HFFc6 (cell line): ENCODE data around the gene PKD1. TPM values are rescaled to one million over a fixed set of nuclear protein-coding genes. Genes with fewer than 3 reads are reported as not detected.

ENCODE experiments used
- DNase-seq: peaks from one replicate; pipeline ENCODE4 v3.0.0-alpha.2; 2018
- H3K27ac Mint-ChIP-seq: 2 replicates; pipeline ENCODE4 v1.8.0; 2020; ENCODE audit warnings: mild to moderate bottlenecking, mixed read lengths
- H3K27me3 Mint-ChIP-seq: 2 replicates; pipeline ENCODE4 v1.8.0; 2021; ENCODE audit warnings: mild to moderate bottlenecking, moderate library complexity, mixed read lengths; ENCODE audit not compliant: insufficient read depth
- H3K36me3 Mint-ChIP-seq: 2 replicates; pipeline ENCODE4 v1.8.0; 2021; ENCODE audit warnings: low read depth, mixed read lengths
- H3K4me1 Mint-ChIP-seq: 2 replicates; pipeline ENCODE4 v1.8.0; 2020; ENCODE audit warnings: low read depth, mixed read lengths
- H3K4me3 Mint-ChIP-seq: 2 replicates; pipeline ENCODE4 v1.8.0; 2020; ENCODE audit warnings: mild to moderate bottlenecking, moderate library complexity, mixed read lengths
- H3K9me3 Mint-ChIP-seq: 2 replicates; pipeline ENCODE4 v1.8.0; 2020; ENCODE audit warnings: mild to moderate bottlenecking, mixed read lengths
- CTCF ChIP-seq: fragments of 200-600 bp; sonication (generic); IDR thresholded peaks from 2 replicates; pipeline ENCODE4 v1.5.0; 2021; ENCODE audit warnings: antibody characterized with exemption, mild to moderate bottlenecking
- total RNA-seq, 6 experiments: library from RNA; stranded (reverse); fragmentation: NEBNext Ultra II Directional; extraction: Animal tissue kit (Norgen Biotek cat#: 25700); gene quantifications; 2 replicates in 1 of 6; 3 replicates in 5 of 6; pipeline ENCODE4 v1.2.3, GENCODE V29; 2021

Gene PKD1
- total RNA-seq, 6 experiments from 2014 or later = 77.9 to 118 (median 82.5) TPM

GRCh38 chr16:2058420-2058819 is 77.3 kb downstream of the PKD1 start:
- DNase-seq = no peak
- no peak for TF ChIP-seq CTCF
- Mint-ChIP-seq H3K27me3 (no peaks in the 10 kb centered on the region; the same call in 1 of the 2 replicates), H3K4me3 (no peak overlapping the region), H3K4me1 (no peaks in the 10 kb centered on the region), H3K9me3 (no peaks in the 10 kb centered on the region), H3K36me3 (no peaks in the 10 kb centered on the region), H3K27ac (no peak overlapping the region)

DNA sequence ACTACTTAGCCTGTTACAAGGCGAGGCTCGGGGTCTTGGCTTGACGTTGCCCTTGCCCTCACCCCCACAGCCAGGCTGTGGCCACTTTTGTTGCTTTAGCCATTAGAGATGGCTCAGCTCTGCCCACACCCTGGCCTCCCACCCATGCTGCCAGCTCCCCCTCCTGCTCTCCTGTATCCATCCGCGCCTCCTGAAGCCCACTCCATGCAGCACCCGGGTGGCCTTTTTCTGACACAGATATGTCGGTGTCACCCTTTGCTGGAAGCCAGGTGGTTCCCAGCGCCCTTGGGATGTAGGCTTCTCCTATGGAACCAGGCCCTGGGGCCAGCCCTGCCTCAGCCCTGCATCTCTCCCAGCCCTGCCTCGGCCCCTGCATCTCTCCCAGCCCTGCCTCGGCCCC is 78.3 kb downstream of the PKD1 start:
- Mint-ChIP-seq H3K27me3 (no peaks in the 10 kb centered on the region; the same call in 1 of the 2 replicates), H3K9me3 (no peaks in the 10 kb centered on the region), H3K4me1 (no peaks in the 10 kb centered on the region), H3K27ac (no peak overlapping the region; the same call in 1 of the 2 replicates), H3K36me3 (no peaks in the 10 kb centered on the region), H3K4me3 (no peak overlapping the region)
- DNase-seq = no peak
- TF ChIP-seq CTCF = no peak

GRCh38 chr16:2056681-2057407 is 78.9 kb downstream of the PKD1 start:
- no peak overlapping the region for H3K4me3 Mint-ChIP-seq
- H3K4me1 Mint-ChIP-seq = no peaks in the 10 kb centered on the region
- no peaks in the 10 kb centered on the region; the same call in 1 of the 2 replicates for H3K36me3 Mint-ChIP-seq
- no peaks in the 10 kb centered on the region for H3K9me3 Mint-ChIP-seq
- no peak overlapping the region; the same call in 1 of the 2 replicates for H3K27ac Mint-ChIP-seq
- H3K27me3 Mint-ChIP-seq = no peaks in the 10 kb centered on the region; the same call in 1 of the 2 replicates
- no peak for DNase-seq
- peak; percentile 38; the same call in 1 of the 2 replicates for TF ChIP-seq CTCF

- no peak for DNase-seq
- no peak overlapping the region for H3K4me3 Mint-ChIP-seq
- H3K36me3 Mint-ChIP-seq = no peaks in the 10 kb centered on the region; the same call in 1 of the 2 replicates
- TF ChIP-seq CTCF = peak; percentile 57
- no peaks in the 10 kb centered on the region for H3K27me3 Mint-ChIP-seq
- H3K27ac Mint-ChIP-seq = no peak overlapping the region
- H3K4me1 Mint-ChIP-seq = no peaks in the 10 kb centered on the region
- H3K9me3 Mint-ChIP-seq = no peaks in the 10 kb centered on the region
These were observed 79.6 kb downstream of the PKD1 start for GRCh38 chr16:2056077-2056476.

- no peak for DNase-seq
- no peak overlapping the region for H3K27ac Mint-ChIP-seq
- no peaks in the 10 kb centered on the region for H3K9me3 Mint-ChIP-seq
- no peaks in the 10 kb centered on the region; the same call in 1 of the 2 replicates for H3K36me3 Mint-ChIP-seq
- no peaks in the 10 kb centered on the region for H3K27me3 Mint-ChIP-seq
- no peaks in the 10 kb centered on the region for H3K4me1 Mint-ChIP-seq
- no peak overlapping the region for H3K4me3 Mint-ChIP-seq
- no peak for TF ChIP-seq CTCF
These were observed 81.0 kb downstream of the PKD1 start for GRCh38 chr16:2054543-2055245.
